ENCODE data around the gene MAGEB5.

DNA sequence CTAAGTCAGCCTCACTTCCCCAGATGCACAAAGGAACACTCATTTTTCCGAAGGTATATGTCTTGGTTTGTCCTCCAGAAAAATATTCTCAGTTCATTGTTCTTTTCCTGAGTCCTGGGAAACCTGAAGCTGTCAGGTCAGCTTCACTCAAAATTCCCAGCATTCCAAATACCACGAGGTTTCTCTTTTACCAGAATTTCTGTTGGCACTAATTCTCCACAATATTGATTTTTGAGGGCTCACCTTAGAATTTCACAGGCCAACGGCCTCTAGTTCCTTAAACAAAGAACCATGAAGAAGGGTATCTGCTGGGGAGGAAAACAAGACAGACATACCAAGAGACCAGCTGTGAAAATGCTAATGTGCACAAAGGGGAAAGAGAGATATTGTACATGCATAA lies 8.0 kb upstream of the MAGEB5 start:
- TF ChIP-seq, protein P1, sequence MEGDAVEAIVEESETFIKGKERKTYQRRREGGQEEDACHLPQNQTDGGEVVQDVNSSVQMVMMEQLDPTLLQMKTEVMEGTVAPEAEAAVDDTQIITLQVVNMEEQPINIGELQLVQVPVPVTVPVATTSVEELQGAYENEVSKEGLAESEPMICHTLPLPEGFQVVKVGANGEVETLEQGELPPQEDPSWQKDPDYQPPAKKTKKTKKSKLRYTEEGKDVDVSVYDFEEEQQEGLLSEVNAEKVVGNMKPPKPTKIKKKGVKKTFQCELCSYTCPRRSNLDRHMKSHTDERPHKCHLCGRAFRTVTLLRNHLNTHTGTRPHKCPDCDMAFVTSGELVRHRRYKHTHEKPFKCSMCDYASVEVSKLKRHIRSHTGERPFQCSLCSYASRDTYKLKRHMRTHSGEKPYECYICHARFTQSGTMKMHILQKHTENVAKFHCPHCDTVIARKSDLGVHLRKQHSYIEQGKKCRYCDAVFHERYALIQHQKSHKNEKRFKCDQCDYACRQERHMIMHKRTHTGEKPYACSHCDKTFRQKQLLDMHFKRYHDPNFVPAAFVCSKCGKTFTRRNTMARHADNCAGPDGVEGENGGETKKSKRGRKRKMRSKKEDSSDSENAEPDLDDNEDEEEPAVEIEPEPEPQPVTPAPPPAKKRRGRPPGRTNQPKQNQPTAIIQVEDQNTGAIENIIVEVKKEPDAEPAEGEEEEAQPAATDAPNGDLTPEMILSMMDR (conservative IDR thresholded peaks at IDR 0.05 in 1 of 2, IDR thresholded peaks at IDR 0.05 in 1 of 2; ENCODE audit: extremely low read depth in 1 of 2, insufficient read depth in 1 of 2, low read depth in 1 of 2, low read length in 2 of 2): no peak
- no peak for TF ChIP-seq EZH2 (IDR thresholded peaks at IDR 0.05; ENCODE audit: borderline replicate concordance, low read length)

Measured in mammary epithelial cell (primary cell).